ENCODE results near the gene MIPEP. TPM values are rescaled to one million over a fixed set of nuclear protein-coding genes. Genes with fewer than 3 reads are reported as not detected.

Gene MIPEP
- total RNA-seq, 1 experiment from 2014 or later = 18.6 TPM

DNA sequence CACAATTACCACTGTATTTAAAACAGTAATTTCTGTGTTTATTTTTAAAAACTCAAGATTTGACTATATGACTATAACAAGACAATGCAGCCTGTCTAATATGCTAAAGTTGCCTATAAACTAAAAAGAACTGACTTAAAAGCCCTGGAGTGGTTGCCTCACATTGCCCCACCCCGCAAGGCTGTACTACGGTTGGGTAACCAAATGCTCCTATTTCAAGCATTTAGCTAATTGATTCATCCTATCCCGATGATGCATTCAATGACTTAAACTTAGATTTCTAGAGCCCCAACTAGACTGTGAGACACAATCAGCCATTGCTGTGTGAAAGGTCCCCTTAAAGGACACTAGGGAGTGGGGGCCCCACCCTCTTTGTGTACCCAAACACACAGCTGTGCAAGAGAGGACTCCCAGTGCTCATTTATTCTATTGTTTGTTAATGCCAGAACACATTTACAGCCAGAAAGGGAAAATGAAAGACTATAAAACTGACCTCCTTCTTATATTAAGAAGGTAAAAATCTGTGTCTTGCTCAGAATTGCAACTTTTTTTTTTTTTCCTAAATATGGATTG, 66.9 kb downstream of the MIPEP start:
- no peaks in the 10 kb centered on the region; the same call in 1 of the 2 replicates for H3K9me2 ChIP-seq (ENCODE audit: insufficient read depth)
- TF ChIP-seq, protein P1, sequence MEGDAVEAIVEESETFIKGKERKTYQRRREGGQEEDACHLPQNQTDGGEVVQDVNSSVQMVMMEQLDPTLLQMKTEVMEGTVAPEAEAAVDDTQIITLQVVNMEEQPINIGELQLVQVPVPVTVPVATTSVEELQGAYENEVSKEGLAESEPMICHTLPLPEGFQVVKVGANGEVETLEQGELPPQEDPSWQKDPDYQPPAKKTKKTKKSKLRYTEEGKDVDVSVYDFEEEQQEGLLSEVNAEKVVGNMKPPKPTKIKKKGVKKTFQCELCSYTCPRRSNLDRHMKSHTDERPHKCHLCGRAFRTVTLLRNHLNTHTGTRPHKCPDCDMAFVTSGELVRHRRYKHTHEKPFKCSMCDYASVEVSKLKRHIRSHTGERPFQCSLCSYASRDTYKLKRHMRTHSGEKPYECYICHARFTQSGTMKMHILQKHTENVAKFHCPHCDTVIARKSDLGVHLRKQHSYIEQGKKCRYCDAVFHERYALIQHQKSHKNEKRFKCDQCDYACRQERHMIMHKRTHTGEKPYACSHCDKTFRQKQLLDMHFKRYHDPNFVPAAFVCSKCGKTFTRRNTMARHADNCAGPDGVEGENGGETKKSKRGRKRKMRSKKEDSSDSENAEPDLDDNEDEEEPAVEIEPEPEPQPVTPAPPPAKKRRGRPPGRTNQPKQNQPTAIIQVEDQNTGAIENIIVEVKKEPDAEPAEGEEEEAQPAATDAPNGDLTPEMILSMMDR (conservative IDR thresholded peaks at IDR 0.05) = no peak
- TF ChIP-seq EZH2 (IDR thresholded peaks at IDR 0.05; ENCODE audit: low read depth) = no peak
- POLR2A ChIA-PET (ENCODE audit: unreplicated experiment) = no interaction called here
- DNase-seq = no peak
- H3K27ac ChIP-seq = no peak overlapping the region
- peaks cover 4% of the 10 kb centered on the region; the same call in 1 of the 2 replicates for H3K9me3 ChIP-seq (ENCODE audit: insufficient read depth, low read depth)
- CTCF ChIA-PET = no interaction called here
- H3K27me3 ChIP-seq (ENCODE audit: insufficient read depth, low read depth) = no peaks in the 10 kb centered on the region
- no peaks in the 10 kb centered on the region for H3K4me1 ChIP-seq (replicated peaks; ENCODE audit: insufficient read depth)
- no peaks in the 10 kb centered on the region for H3K79me2 ChIP-seq (ENCODE audit: low read depth)
- no peak overlapping the region for H3K4me2 ChIP-seq
- no peak overlapping the region for H2AFZ ChIP-seq
- H4K20me1 ChIP-seq (ENCODE audit: insufficient read depth) = 0 out of 2 replicates have a peak, but pooled peaks cover 5% of the 10 kb centered on the region
- no peaks in the 10 kb centered on the region for H3F3A ChIP-seq (ENCODE audit: insufficient read depth, low read depth)
- intact Hi-C loops (cut with micrococcal nuclease; ENCODE audit: unreplicated experiment) = no loop called here
- H3K4me3 ChIP-seq = no peak overlapping the region
- peaks cover 6% of the 10 kb centered on the region; the same call in 1 of the 2 replicates for H3K36me3 ChIP-seq (ENCODE audit: low read depth)
- BruUV-seq (replicated peaks) = no TSS peak

DNA sequence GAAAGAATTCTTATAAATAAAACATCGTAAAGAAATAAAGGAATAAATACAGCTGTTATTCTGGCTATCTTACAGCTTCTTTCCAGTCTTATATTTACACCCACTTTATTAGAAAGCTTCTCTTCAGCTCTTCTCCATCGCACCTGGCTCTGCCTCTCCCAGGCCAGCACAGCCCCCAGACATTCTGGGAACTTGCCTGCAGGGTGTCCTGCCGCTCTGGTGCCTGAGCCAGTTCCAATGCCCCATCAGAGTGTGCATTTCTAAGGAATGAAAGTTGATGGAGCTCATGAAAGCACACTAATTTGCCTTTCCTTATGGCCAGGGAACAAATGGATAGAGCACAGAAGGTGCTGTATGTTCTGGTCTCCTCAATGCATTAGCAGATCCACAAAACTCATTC, 68.7 kb downstream of the MIPEP start:
- Histone ChIP-seq H3K9me3 (ENCODE audit: insufficient read depth, low read depth) (peaks cover 4% of the 10 kb centered on the region; the same call in 1 of the 2 replicates), H3F3A (ENCODE audit: insufficient read depth, low read depth) (no peaks in the 10 kb centered on the region), H3K9me2 (ENCODE audit: insufficient read depth) (no peaks in the 10 kb centered on the region; the same call in 1 of the 2 replicates), H3K79me2 (ENCODE audit: low read depth) (no peaks in the 10 kb centered on the region), H3K4me1 (replicated peaks; ENCODE audit: insufficient read depth) (no peaks in the 10 kb centered on the region), H4K20me1 (ENCODE audit: insufficient read depth) (0 out of 2 replicates have a peak, but pooled peaks cover 5% of the 10 kb centered on the region), H3K27me3 (ENCODE audit: insufficient read depth, low read depth) (no peaks in the 10 kb centered on the region), H3K4me3 (no peak overlapping the region), H3K36me3 (ENCODE audit: low read depth) (peaks cover 5% of the 10 kb centered on the region; the same call in 1 of the 2 replicates), H2AFZ (no peak overlapping the region), H3K27ac (no peak overlapping the region), H3K4me2 (no peak overlapping the region)
- ChIA-PET CTCF (no interaction called here), POLR2A (ENCODE audit: unreplicated experiment) (no interaction called here)
- TF ChIP-seq EZH2 (IDR thresholded peaks at IDR 0.05; ENCODE audit: low read depth) = no peak
- TF ChIP-seq, protein P1 (conservative IDR thresholded peaks at IDR 0.05) = no peak
- intact Hi-C loops (cut with micrococcal nuclease; ENCODE audit: unreplicated experiment) = no loop called here
- no TSS peak for BruUV-seq (replicated peaks)
- DNase-seq = no peak

DNA sequence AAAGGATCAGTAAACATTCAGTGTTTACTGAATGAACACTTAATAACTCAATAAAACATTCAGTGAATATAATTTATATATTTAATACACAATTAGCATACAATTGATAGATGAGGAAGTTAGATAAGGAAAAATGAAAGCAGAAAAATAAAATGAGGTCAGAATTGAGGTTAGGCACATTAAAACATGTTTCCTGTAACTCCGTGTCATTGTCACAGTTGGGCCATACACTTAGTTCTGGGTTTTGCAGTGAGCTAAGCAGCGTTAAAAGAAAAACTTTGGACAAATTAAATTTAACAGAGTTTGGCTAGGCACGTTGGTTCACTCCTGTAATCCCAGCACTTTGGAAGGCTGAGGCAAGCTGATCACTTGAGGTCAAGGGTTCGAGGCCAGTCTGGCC, 71.4 kb downstream of the MIPEP start:
- Histone ChIP-seq H2AFZ (no peak overlapping the region), H4K20me1 (ENCODE audit: insufficient read depth) (no peaks in the 10 kb centered on the region), H3K9me3 (ENCODE audit: insufficient read depth, low read depth) (no peaks in the 10 kb centered on the region), H3K4me1 (replicated peaks; ENCODE audit: insufficient read depth) (no peaks in the 10 kb centered on the region), H3K4me2 (no peak overlapping the region), H3K9me2 (ENCODE audit: insufficient read depth) (no peaks in the 10 kb centered on the region), H3K27me3 (ENCODE audit: insufficient read depth, low read depth) (no peaks in the 10 kb centered on the region), H3F3A (ENCODE audit: insufficient read depth, low read depth) (no peaks in the 10 kb centered on the region), H3K79me2 (ENCODE audit: low read depth) (no peaks in the 10 kb centered on the region), H3K4me3 (no peak overlapping the region), H3K27ac (no peak overlapping the region), H3K36me3 (ENCODE audit: low read depth) (no peaks in the 10 kb centered on the region)
- no TSS peak for BruUV-seq (replicated peaks)
- TF ChIP-seq EZH2 (IDR thresholded peaks at IDR 0.05; ENCODE audit: low read depth) = no peak
- TF ChIP-seq, protein P1 (conservative IDR thresholded peaks at IDR 0.05) = no peak
- intact Hi-C loops (cut with micrococcal nuclease; ENCODE audit: unreplicated experiment) = no loop called here
- CTCF ChIA-PET = no interaction called here
- POLR2A ChIA-PET (ENCODE audit: unreplicated experiment) = no interaction called here
- DNase-seq = no peak

All from PC-9 (cell line).